H9 (cell line): Measurements from ENCODE around the gene NPAS3. TPM values are rescaled to one million over a fixed set of nuclear protein-coding genes. Genes with fewer than 3 reads are reported as not detected.

ENCODE experiments used
- DNase-seq: peaks from one replicate; pipeline ENCODE4 v3.0.0-alpha.2; 2017
- H2AFZ ChIP-seq: one replicate; pipeline ENCODE4 v1.6.1; 2013; ENCODE audit warnings: mild to moderate bottlenecking, low read length, control low read depth, moderate library complexity
- H2AK5ac ChIP-seq: 2 replicates; pipeline ENCODE4 v1.6.1; 2013; ENCODE audit warnings: low read length, control low read depth, mixed read lengths; ENCODE audit not compliant: insufficient read length
- H2BK120ac ChIP-seq: one replicate; pipeline ENCODE4 v1.6.1; 2013; ENCODE audit warnings: low read depth, mild to moderate bottlenecking, low read length, control low read depth, inconsistent platforms; ENCODE audit not compliant: poor library complexity, severe bottlenecking
- H2BK12ac ChIP-seq: 2 replicates; pipeline ENCODE4 v1.6.1; 2013; ENCODE audit warnings: low read length, control low read depth, mixed read lengths, low read depth; ENCODE audit not compliant: insufficient read length
- H2BK15ac ChIP-seq: 2 replicates; pipeline ENCODE4 v1.6.1; 2013; ENCODE audit warnings: low read depth, low read length, control low read depth
- H2BK20ac ChIP-seq: one replicate; pipeline ENCODE4 v1.6.1; 2013; ENCODE audit warnings: low read depth, mild to moderate bottlenecking, low read length, control low read depth, inconsistent platforms; ENCODE audit not compliant: poor library complexity, severe bottlenecking
- H2BK5ac ChIP-seq: 2 replicates; pipeline ENCODE4 v1.6.1; 2013; ENCODE audit warnings: low read length, control low read depth, mixed read lengths; ENCODE audit not compliant: insufficient read length
- H3K14ac ChIP-seq: 2 replicates; pipeline ENCODE4 v1.6.1; 2013; ENCODE audit warnings: low read length, control low read depth; ENCODE audit not compliant: insufficient read depth
- H3K18ac ChIP-seq: 2 replicates; pipeline ENCODE4 v1.6.1; 2013; ENCODE audit warnings: low read depth, mild to moderate bottlenecking, mixed read lengths, low read length, control low read depth; ENCODE audit not compliant: insufficient read length
- H3K23ac ChIP-seq: 2 replicates; pipeline ENCODE4 v1.6.1; 2013; ENCODE audit warnings: low read length, control low read depth, mixed read lengths, low read depth; ENCODE audit not compliant: insufficient read length
- H3K23me2 ChIP-seq: 2 replicates; pipeline ENCODE4 v1.6.1; 2013; ENCODE audit warnings: low read depth, mild to moderate bottlenecking, mixed read lengths, low read length, control low read depth; ENCODE audit not compliant: insufficient read length, poor library complexity, severe bottlenecking
- H3K27ac ChIP-seq: 2 replicates; pipeline ENCODE4 v1.5.1; 2013; ENCODE audit warnings: low read length, control low read depth, mixed read lengths, low read depth; ENCODE audit not compliant: insufficient read length
- H3K27me3 ChIP-seq: 2 replicates; pipeline ENCODE4 v1.6.1; 2013; ENCODE audit warnings: low read length, control low read depth, inconsistent platforms; ENCODE audit not compliant: insufficient read depth
- H3K4ac ChIP-seq: 2 replicates; pipeline ENCODE4 v1.6.1; 2013; ENCODE audit warnings: low read depth, mild to moderate bottlenecking, control low read depth, inconsistent platforms, low read length, moderate library complexity
- H3K4me1 ChIP-seq: 2 replicates; pipeline ENCODE4 v1.6.1; 2013; ENCODE audit warnings: low read length, control low read depth, inconsistent platforms; ENCODE audit not compliant: insufficient read depth
- H3K4me2 ChIP-seq: 2 replicates; pipeline ENCODE4 v1.6.1; 2013; ENCODE audit warnings: low read length, control low read depth, mixed read lengths; ENCODE audit not compliant: insufficient read length, insufficient read depth
- H3K56ac ChIP-seq: 2 replicates; pipeline ENCODE4 v1.6.1; 2013; ENCODE audit warnings: low read depth, mild to moderate bottlenecking, mixed read lengths, low read length, control low read depth; ENCODE audit not compliant: insufficient read length
- H3K79me1 ChIP-seq: 2 replicates; pipeline ENCODE4 v1.6.1; 2013; ENCODE audit warnings: low read depth, mild to moderate bottlenecking, moderate library complexity, low read length, control low read depth, inconsistent platforms; ENCODE audit not compliant: insufficient read depth, poor library complexity, severe bottlenecking
- H3K79me2 ChIP-seq: 2 replicates; pipeline ENCODE4 v1.6.1; 2013; ENCODE audit warnings: low read length, control low read depth, inconsistent platforms; ENCODE audit not compliant: insufficient read depth
- H3K9ac ChIP-seq: 2 replicates; pipeline ENCODE4 v1.6.1; 2013; ENCODE audit warnings: low read length, control low read depth, mixed read lengths; ENCODE audit not compliant: insufficient read length; ENCODE audit errors: extremely low read depth
- H3K9me3 ChIP-seq: one replicate; pipeline ENCODE4 v1.6.1; 2013; ENCODE audit warnings: low read depth, low read length, inconsistent platforms; ENCODE audit not compliant: control insufficient read depth
- H3T11ph ChIP-seq: one replicate; pipeline ENCODE4 v1.6.1; 2013; ENCODE audit warnings: mild to moderate bottlenecking, low read length, control low read depth, inconsistent platforms
- H4K20me1 ChIP-seq: one replicate; pipeline ENCODE4 v1.6.1; 2013; ENCODE audit not compliant: control insufficient read depth, insufficient read length, insufficient read depth
- H4K5ac ChIP-seq: 2 replicates; pipeline ENCODE4 v1.6.1; 2013; ENCODE audit warnings: low read depth, mild to moderate bottlenecking, mixed read lengths, low read length, control low read depth; ENCODE audit not compliant: insufficient read length
- H4K8ac ChIP-seq: replicated peaks from 2 replicates; pipeline ENCODE4 v1.6.1; 2013; ENCODE audit warnings: low read length, control low read depth, mixed read lengths, low read depth; ENCODE audit not compliant: insufficient read length
- H4K91ac ChIP-seq: 2 replicates; pipeline ENCODE4 v1.6.1; 2013; ENCODE audit warnings: low read depth, mild to moderate bottlenecking, moderate library complexity, mixed read lengths, low read length, control low read depth; ENCODE audit not compliant: insufficient read length
- H3K27ac Mint-ChIP-seq, 3 experiments: 2 replicates in 2 of 3; 3 replicates in 1 of 3; pipeline ENCODE4 v1.8.0; 2020 to 2021; ENCODE audit warnings: mixed read lengths in 3 of 3, mild to moderate bottlenecking in 1 of 3, moderate library complexity in 1 of 3
- H3K27me3 Mint-ChIP-seq: 2 replicates; pipeline ENCODE4 v1.8.0; 2021; ENCODE audit warnings: low read depth, mild to moderate bottlenecking, moderate library complexity, mixed read lengths
- H3K36me3 Mint-ChIP-seq, 3 experiments: 2 replicates in 2 of 3; 3 replicates in 1 of 3; pipeline ENCODE4 v1.8.0; 2020 to 2021; ENCODE audit warnings: low read depth in 3 of 3, mixed read lengths in 3 of 3; ENCODE audit not compliant: insufficient read depth in 1 of 3
- H3K4me1 Mint-ChIP-seq, 2 experiments: 2 replicates each; pipeline ENCODE4 v1.8.0; 2020; ENCODE audit warnings: mixed read lengths in 2 of 2
- H3K4me3 Mint-ChIP-seq, 2 experiments: 2 replicates in 1 of 2; 3 replicates in 1 of 2; pipeline ENCODE4 v1.8.0; 2020 to 2021; ENCODE audit warnings: mild to moderate bottlenecking in 2 of 2, mixed read lengths in 2 of 2, moderate library complexity in 1 of 2
- H3K9me3 Mint-ChIP-seq, 2 experiments: 2 replicates in 1 of 2; 3 replicates in 1 of 2; pipeline ENCODE4 v1.8.0; 2020; ENCODE audit warnings: mild to moderate bottlenecking in 2 of 2, mixed read lengths in 2 of 2, moderate library complexity in 1 of 2
- CTCF ChIP-seq: fragments of 200-600 bp; sonication (generic); conservative IDR thresholded peaks from 3 replicates; pipeline ENCODE4 v1.8.0; 2021; ENCODE audit warnings: antibody characterized with exemption, mild to moderate bottlenecking
- WGBS: extraction: QIAGEN DNeasy Blood & Tissue Kit; methylation state at CpG from one replicate; pipeline ENCODE4 v1.1.7; 2013; ENCODE audit warnings: missing lambda C conversion rate, low lambda C conversion rate, mixed read lengths; ENCODE audit not compliant: insufficient read length; ENCODE audit errors: extremely low coverage; 5-methylcytosine and 5-hydroxymethylcytosine counted together
- total RNA-seq: library from RNA; stranded (reverse); gene quantifications from 2 replicates; pipeline ENCODE4 v1.2.1, GENCODE V29; 2021

Gene NPAS3
- total RNA-seq, 1 experiment from 2014 or later, result 0.17 TPM

- no peak overlapping the region for H2BK5ac ChIP-seq
- Mint-ChIP-seq H3K36me3 (no peaks in the 10 kb centered on the region), H3K4me1 (no peaks in the 10 kb centered on the region), H3K9me3 (no peaks in the 10 kb centered on the region), H3K27me3 (no peaks in the 10 kb centered on the region), H3K4me3 (no peak overlapping the region), H3K27ac (no peak overlapping the region)
- no peaks in the 10 kb centered on the region for H3K9me3 ChIP-seq
- DNase-seq, result no peak
- no peaks in the 10 kb centered on the region for H3K79me2 ChIP-seq
- no peaks in the 10 kb centered on the region for H3K79me1 ChIP-seq
- H2AFZ ChIP-seq, result no peak overlapping the region
- no peak overlapping the region for H3K4ac ChIP-seq
- H3K23ac ChIP-seq, result no peak overlapping the region
- no peak overlapping the region for H4K8ac ChIP-seq
- no peaks in the 10 kb centered on the region for H3K4me1 ChIP-seq
- no peak overlapping the region for H4K91ac ChIP-seq
- H3K14ac ChIP-seq, result no peak overlapping the region
- H3K27me3 ChIP-seq, result no peaks in the 10 kb centered on the region
- no peak overlapping the region for H3T11ph ChIP-seq
- no peak overlapping the region for H3K9ac ChIP-seq
- no peak overlapping the region for H3K4me2 ChIP-seq
- TF ChIP-seq CTCF, result no peak
- H2BK12ac ChIP-seq, result no peak overlapping the region
- no CpG with 5 or more reads among the region's 2 CpGs for WGBS
- H3K56ac ChIP-seq, result no peak overlapping the region
- H4K20me1 ChIP-seq, result no peaks in the 10 kb centered on the region
- no peak overlapping the region for H2BK20ac ChIP-seq
- H3K27ac ChIP-seq, result no peak overlapping the region
- no peak overlapping the region for H4K5ac ChIP-seq
- no peak overlapping the region for H3K18ac ChIP-seq
- no peaks in the 10 kb centered on the region for H3K23me2 ChIP-seq
- H2AK5ac ChIP-seq, result no peak overlapping the region
- no peak overlapping the region for H2BK15ac ChIP-seq
- H2BK120ac ChIP-seq, result no peak overlapping the region
Observed at GRCh38 chr14:33188880-33189279, 250.2 kb downstream of the NPAS3 start.
